ENCODE measurements around the gene SPATA13. TPM values are rescaled to one million over a fixed set of nuclear protein-coding genes. Genes with fewer than 3 reads are reported as not detected.

Gene SPATA13
- total RNA-seq, 1 donor from 2014 or later, result 11.6 TPM

GRCh38 chr13:24221007-24221406 lies 60.5 kb downstream of the SPATA13 start:
- DNase-seq (ENCODE audit: low spot score), result no peak

DNA sequence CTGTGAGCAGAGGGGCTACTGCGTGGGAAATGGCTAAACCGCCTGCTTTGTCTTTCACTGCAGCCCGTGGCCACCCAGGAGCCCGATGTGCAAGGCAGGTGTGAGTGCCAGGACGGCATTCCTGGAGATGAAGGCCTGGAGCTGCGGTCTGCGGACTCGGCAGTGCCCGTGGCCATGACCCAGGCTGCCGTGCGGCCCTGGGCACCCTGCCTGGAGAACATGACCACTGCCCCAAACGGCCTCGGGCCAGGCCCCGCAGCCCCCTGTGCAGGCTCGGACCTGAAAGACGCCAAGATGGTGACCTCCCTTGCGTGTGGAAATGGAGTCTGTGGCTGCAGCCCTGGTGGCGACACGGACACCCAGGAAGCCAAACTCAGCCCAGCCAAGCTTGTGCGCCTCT lies 62.2 kb downstream of the SPATA13 start:
- DNase-seq (ENCODE audit: low spot score), result no peak

GRCh38 chr13:24223341-24224231 lies 63.1 kb downstream of the SPATA13 start:
- DNase-seq (ENCODE audit: low spot score), result no peak

GRCh38 chr13:24224232-24224680 lies 63.7 kb downstream of the SPATA13 start:
- DNase-seq (ENCODE audit: low spot score), result no peak

DNA sequence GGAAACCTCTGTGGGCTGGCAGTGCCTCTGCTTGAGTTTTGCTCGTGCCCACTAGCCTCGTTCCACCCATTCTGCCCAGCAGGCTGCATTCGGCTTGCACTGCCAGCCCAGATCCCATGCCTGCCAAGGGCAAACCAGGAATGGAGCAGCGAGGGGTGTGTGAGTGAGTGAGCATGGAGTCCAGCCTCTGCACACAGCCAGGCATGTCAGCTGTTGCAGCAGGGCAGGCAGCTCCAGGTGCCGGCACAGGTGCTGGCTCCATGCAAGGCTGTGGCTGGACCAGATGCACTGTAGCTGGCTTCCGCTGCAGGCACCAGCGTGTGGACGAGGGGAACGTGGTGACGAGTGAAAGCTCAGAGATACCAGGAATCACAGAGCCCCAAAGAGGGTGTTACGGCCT lies 64.5 kb downstream of the SPATA13 start:
- DNase-seq (ENCODE audit: low spot score), result no peak

DNA sequence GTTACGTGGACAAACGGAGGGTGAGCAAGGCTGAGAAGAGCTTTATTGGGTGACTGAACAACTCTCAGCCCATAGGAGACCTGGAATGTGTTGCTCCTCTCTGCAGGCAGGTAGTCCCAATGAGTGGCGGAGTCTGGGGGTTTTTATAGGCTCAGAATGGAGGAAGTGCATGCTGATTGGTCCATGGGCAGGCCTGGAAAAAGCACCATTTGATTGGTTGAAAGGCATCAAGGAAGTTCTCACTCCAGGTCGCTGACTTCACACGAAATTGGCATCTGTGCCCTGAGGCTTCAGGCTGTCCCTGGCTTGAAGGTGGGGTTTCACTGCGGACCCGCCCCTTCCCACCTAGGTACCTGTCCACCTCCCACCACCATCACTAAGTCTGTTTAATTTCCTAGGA lies 65.4 kb downstream of the SPATA13 start:
- DNase-seq (ENCODE audit: low spot score), result no peak

- no peak for DNase-seq (ENCODE audit: low spot score)
These were observed 66.2 kb downstream of the SPATA13 start for GRCh38 chr13:24226762-24227161.

DNA sequence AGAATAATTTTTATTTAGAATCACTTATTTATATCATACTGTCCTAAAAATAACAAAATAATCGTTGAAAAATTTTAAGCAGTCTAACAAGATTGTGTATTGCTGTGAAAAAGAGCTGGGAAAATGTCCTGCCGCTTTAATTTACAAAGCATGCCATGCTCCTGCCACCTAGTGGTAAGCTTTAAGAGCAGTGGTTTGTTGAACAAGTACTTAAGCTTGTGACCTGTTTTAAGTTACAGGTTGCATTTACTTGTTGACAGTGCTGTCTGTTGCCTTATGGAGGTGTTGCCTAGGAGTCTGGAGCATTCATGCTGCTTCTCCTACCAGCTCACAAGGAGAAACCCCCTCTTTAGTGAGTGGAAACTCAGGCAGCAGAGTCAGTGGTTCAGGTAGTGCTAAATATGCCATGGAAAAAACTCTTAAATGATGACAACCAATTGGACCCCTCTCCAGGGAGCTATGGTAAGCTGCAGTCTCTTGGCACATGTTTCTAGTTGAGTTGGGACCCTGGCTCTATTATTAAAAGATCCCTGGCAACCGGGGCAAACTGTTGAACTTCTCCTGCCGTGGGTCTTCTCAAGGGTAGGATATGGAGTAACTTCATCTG lies 68.4 kb downstream of the SPATA13 start:
- DNase-seq (ENCODE audit: low spot score), result no peak

GRCh38 chr13:24230428-24231072 lies 70.0 kb downstream of the SPATA13 start:
- no peak for DNase-seq (ENCODE audit: low spot score)

- DNase-seq (ENCODE audit: low spot score), result no peak
These were observed 70.9 kb downstream of the SPATA13 start for GRCh38 chr13:24231377-24231776.

DNA sequence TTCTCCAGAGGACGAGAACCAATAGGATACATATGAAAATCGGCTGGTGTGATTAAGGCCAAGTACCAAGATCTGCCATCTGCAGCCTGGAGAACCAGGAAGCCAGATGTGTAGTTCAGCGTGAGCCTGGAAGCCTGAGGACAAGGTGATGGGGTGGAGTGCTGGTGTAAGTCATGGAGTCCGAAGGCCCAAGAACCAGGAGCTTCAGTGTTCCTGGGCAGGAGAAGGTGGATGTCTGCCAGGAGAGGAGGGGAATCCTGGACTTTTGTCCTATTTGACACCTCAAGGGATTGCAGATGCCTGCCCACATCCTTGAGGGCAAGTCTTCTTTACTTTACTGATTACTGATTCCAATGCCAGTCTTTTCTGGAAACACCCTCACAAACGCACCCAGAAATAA lies 71.5 kb downstream of the SPATA13 start:
- no peak for DNase-seq (ENCODE audit: low spot score)

DNA sequence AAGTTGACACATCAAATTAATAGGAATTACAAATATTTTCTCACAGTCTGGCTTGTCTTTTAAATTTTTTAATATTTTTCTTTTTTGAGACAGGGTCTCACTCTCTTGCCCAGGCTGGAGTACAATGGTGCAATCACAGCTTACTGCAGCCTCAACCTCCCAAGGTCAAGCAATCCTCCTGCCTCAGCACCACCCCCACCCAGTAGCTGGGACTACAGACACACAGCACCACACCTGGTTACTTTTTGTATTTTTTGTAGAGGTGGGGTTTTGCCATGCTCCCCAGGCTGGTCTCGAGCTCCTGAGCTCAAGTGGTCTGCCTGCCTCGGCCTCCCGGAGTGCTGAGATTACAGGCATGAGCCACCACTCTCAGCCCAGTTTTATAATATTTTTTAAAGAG lies 72.0 kb downstream of the SPATA13 start:
- no peak for DNase-seq (ENCODE audit: low spot score)

DNA sequence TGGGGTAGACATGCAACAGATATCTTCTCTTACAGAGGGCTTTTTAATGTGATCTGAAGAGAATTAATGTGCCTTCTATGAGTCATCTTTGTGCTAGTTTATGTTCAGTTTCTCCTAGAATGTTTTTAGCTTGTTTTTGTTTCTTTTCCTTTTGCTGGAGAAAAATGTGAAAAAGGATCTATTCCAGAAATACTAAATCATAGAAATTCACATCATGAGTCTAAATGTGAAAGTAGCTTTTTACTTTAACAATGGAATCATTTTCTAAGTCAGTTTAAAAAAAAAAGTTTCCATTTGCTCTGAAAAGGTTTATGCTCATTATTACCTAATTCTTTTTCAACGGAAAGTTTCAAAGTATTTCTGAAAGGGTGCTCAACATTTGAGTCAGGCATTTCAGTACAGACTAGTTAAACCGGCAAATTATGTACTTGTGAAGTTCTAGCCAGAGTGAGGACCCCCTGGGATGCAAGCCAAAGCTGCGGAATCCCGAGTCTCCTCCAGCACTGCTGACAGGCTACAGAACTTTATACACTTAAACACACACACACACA lies 72.9 kb downstream of the SPATA13 start:
- no peak for DNase-seq (ENCODE audit: low spot score)

GRCh38 chr13:24234200-24234915 lies 73.8 kb downstream of the SPATA13 start:
- DNase-seq (ENCODE audit: low spot score), result no peak

- no peak for DNase-seq (ENCODE audit: low spot score)
These were observed 76.8 kb downstream of the SPATA13 start for GRCh38 chr13:24237356-24237755.

GRCh38 chr13:24241336-24241735 lies 80.8 kb downstream of the SPATA13 start:
- no peak for DNase-seq (ENCODE audit: low spot score)

GRCh38 chr13:24242100-24242499 lies 81.6 kb downstream of the SPATA13 start:
- no peak for DNase-seq (ENCODE audit: low spot score)

DNA sequence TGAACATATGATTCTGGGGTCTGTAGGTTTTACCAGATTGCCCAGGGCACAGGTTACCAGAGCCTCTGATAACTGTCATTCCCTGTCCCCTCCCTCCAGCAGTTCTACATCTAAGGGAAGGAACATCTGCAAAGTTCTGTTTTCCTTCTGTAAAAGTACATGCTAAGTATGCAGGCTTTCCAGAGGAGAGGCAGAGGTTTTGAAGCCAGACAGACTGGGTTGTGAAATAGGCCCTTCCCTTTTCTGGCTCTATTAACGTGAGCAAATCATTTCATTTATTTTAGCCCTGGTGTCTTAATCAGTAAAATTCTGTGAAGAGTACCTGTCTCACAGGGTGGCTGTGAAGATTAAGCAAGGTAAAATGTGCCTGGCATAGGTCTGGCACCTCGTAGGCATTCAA lies 82.8 kb downstream of the SPATA13 start:
- no peak for DNase-seq (ENCODE audit: low spot score)

GRCh38 chr13:24244802-24245201 lies 84.3 kb downstream of the SPATA13 start:
- DNase-seq (ENCODE audit: low spot score), result no peak

DNA sequence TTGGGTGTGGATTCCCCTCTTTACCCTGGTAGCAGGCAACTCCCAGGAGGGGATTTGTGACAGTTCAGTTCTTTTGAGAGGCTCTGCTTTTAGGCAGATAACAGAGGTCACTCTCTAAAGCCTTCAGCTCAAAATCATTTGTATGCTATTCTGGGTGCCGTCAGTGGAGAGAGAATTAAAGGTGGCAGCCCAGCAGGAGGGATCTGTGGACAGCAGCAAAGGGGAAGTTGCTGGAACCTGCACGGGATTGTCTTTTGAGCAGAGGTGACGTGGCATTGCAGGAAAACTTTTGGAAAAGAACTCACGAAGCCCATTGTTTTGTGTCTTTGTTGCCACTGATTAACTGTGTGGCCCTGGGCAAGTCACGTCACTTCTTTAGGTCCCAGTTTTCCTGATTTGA lies 86.5 kb downstream of the SPATA13 start:
- no peak for DNase-seq (ENCODE audit: low spot score)

- no peak for DNase-seq (ENCODE audit: low spot score)
These were observed 89.1 kb downstream of the SPATA13 start for GRCh38 chr13:24249624-24250023.

Data from mesenteric fat pad (tissue), 1 donor.